GM12878 (cell line): ENCODE measurements around the gene MYO1E. TPM values are rescaled to one million over a fixed set of nuclear protein-coding genes. Genes with fewer than 3 reads are reported as not detected.

Source experiments
- ATAC-seq: fragments of 200-7000 bp; cut with Tn5 transposase; 3 replicates; pipeline ENCODE4 v1.9.1; 2020; ENCODE audit warnings: mild to moderate bottlenecking, moderate library complexity
- BruUV-seq: library from RNA; stranded (reverse); fragments of 400-500 nt; replicated peaks from 2 replicates; lab custom pipeline; 2021; lab: Mats Ljungman, UMichigan
- CTCF ChIA-PET: fragments of 300-600 bp; sonication (Branson Sonifier 250); formaldehyde crosslinking; extraction: SDS; loops from one replicate; lab custom pipeline; 2021; ENCODE audit warnings: inconsistent platforms; lab: Yijun Ruan, JAX
- POLR2A ChIA-PET: fragments of 350-600 bp; formaldehyde crosslinking; extraction: SDS; loops from one replicate; lab custom pipeline; 2021; ENCODE audit warnings: inconsistent platforms; lab: Charles Lee
- RAD21 ChIA-PET: fragments of 300-600 bp; sonication (Branson Sonifier 250); formaldehyde crosslinking; loops from one replicate; lab custom pipeline; 2023; ENCODE audit warnings: antibody characterized with exemption; ENCODE audit not compliant: unreplicated experiment; lab: Charles Lee
- SMC1A ChIA-PET: fragments of 300-600 bp; sonication (Branson Sonifier 250); formaldehyde crosslinking; loops from one replicate; lab custom pipeline; 2023; ENCODE audit not compliant: unreplicated experiment, uncharacterized antibody; lab: Charles Lee
- DNase-seq: peaks from one replicate; pipeline ENCODE4 v3.0.0-alpha.2; 2011; ENCODE audit warnings: low read depth, low spot score
- FAIRE-seq: peaks from 3 replicates; lab custom pipeline; 2011; peaks lifted over from hg19 to GRCh38; lab: Jason Lieb, UNC
- H2AFZ ChIP-seq: 2 replicates; pipeline ENCODE4 v1.6.0; 2011; ENCODE audit warnings: low read depth, low read length, control low read depth; ENCODE audit not compliant: control insufficient read depth
- H3K27ac ChIP-seq: 2 replicates; pipeline ENCODE4 v1.5.1; 2011; ENCODE audit warnings: control low read depth; ENCODE audit not compliant: control insufficient read depth, insufficient read depth
- H3K27me3 ChIP-seq, 2 experiments: replicated peaks in 1 of 2; 2 replicates each; pipeline versions ENCODE4 v1.6.0 to v1.6.1; 2011; ENCODE audit warnings: low read length in 1 of 2; ENCODE audit not compliant: control insufficient read depth in 2 of 2, insufficient read depth in 2 of 2
- H3K36me3 ChIP-seq, 2 experiments: 2 replicates each; pipeline ENCODE4 v1.5.1; 2011; ENCODE audit warnings: low read length in 1 of 2; ENCODE audit not compliant: control insufficient read depth in 2 of 2, insufficient read depth in 2 of 2
- H3K4me1 ChIP-seq: 2 replicates; pipeline ENCODE4 v1.6.1; 2011; ENCODE audit warnings: mild to moderate bottlenecking, low read length, moderate library complexity, mixed read lengths; ENCODE audit not compliant: control insufficient read depth, insufficient read depth
- H3K4me2 ChIP-seq: 2 replicates; pipeline ENCODE4 v1.6.0; 2011; ENCODE audit warnings: control low read depth; ENCODE audit not compliant: control insufficient read depth, insufficient read depth
- H3K4me3 ChIP-seq: fragments of 200-600 bp; sonication (generic); 2 replicates; pipeline ENCODE4 v1.5.1; 2016
- H3K79me2 ChIP-seq: 2 replicates; pipeline ENCODE4 v1.6.0; 2011; ENCODE audit warnings: low read length; ENCODE audit not compliant: control insufficient read depth, insufficient read depth
- H3K9ac ChIP-seq: 2 replicates; pipeline ENCODE4 v1.8.0; 2011; ENCODE audit warnings: low read length, control low read depth, mixed read lengths; ENCODE audit not compliant: control insufficient read depth, insufficient read depth
- H3K9me3 ChIP-seq: replicated peaks from 3 replicates; pipeline ENCODE4 v1.5.1; 2011; ENCODE audit warnings: mild to moderate bottlenecking, low read length; ENCODE audit not compliant: control insufficient read depth, insufficient read depth
- H4K20me1 ChIP-seq: 2 replicates; pipeline ENCODE4 v1.6.0; 2011; ENCODE audit not compliant: control insufficient read depth, insufficient read depth
- CHD1 ChIP-seq: IDR thresholded peaks from 2 replicates; pipeline ENCODE4 v1.6.1; 2012; ENCODE audit warnings: low read depth, low read length, improper control_type of control experiment
- CHD2 ChIP-seq: IDR thresholded peaks from 2 replicates; pipeline ENCODE4 v1.6.1; 2011; ENCODE audit warnings: low read depth, low read length, improper control_type of control experiment, borderline replicate concordance
- EZH2 ChIP-seq: IDR thresholded peaks from 2 replicates; pipeline ENCODE4 v1.6.1; 2012; ENCODE audit warnings: low read depth, mild to moderate bottlenecking, control low read depth, inconsistent platforms, low read length, borderline replicate concordance; ENCODE audit not compliant: control insufficient read depth
- NRF1 ChIP-seq: conservative IDR thresholded peaks from 2 replicates; pipeline ENCODE4 v1.6.1; 2011; ENCODE audit warnings: mild to moderate bottlenecking, low read depth, low read length, improper control_type of control experiment
- RUNX3 ChIP-seq: IDR thresholded peaks from 2 replicates; pipeline ENCODE4 v1.6.1; 2012; ENCODE audit warnings: low read length, inconsistent platforms
- ZNF217 ChIP-seq: fragments of 450-650 bp; IDR thresholded peaks from 2 replicates; pipeline ENCODE4 v1.6.1; 2017; ENCODE audit warnings: antibody characterized with exemption, mild to moderate bottlenecking
- ZNF24 ChIP-seq: fragments of 450-650 bp; IDR thresholded peaks from 2 replicates; pipeline ENCODE4 v1.6.1; 2017; ENCODE audit warnings: antibody characterized with exemption, mild to moderate bottlenecking
- WGBS: methylation state at CpG from one replicate; pipeline ENCODE4 v1.1.6; 2016; ENCODE audit warnings: low lambda C conversion rate; ENCODE audit not compliant: insufficient replicate concordance, insufficient coverage; ENCODE audit errors: missing lambda C conversion rate; 5-methylcytosine and 5-hydroxymethylcytosine counted together
- in situ Hi-C: fragments of 300-500 bp; cut with MboI; formaldehyde crosslinking; loops from 9 replicates; pipeline ENCODE4 v1.14.3; 2018; ENCODE audit warnings: mixed read lengths
- intact Hi-C: fragments of 100-400 bp; cut with micrococcal nuclease; formaldehyde crosslinking; loops from one replicate; pipeline ENCODE4 v1.14.2; 2022; ENCODE audit not compliant: unreplicated experiment
- polyA plus RNA-seq, 11 experiments: library from polyadenylated mRNA; depleted of rRNA in 4 of 11; unstranded in 6 of 11; stranded (reverse) in 5 of 11; fragments of >200 nt; fragmentation: Nextera tagmentation in 4 of 11; fragmentation: Illumina TruSeq in 1 of 11; extraction: Ambion mirVana in 4 of 11; extraction: Trizol in 1 of 11; gene quantifications; 1 replicate in 1 of 11; 2 replicates in 10 of 11; pipeline versions ENCODE4 v1.2.1 to v1.2.3, GENCODE V29; 2011 to 2016; ENCODE audit warnings: inconsistent platforms in 2 of 11, missing spikeins in 2 of 11, low read depth in 1 of 11
- total RNA-seq, 4 experiments: library from RNA; depleted of rRNA in 3 of 4; stranded (reverse); fragments of >200 nt in 3 of 4; fragmentation: Illumina TruSeq in 1 of 4; extraction: Trizol in 1 of 4; gene quantifications; 2 replicates each; pipeline versions ENCODE4 v1.2.1 to v1.2.3, GENCODE V29; 2013 to 2021
- TF ChIP-seq, protein P1 (sequence below): fragments of 450-650 bp; formaldehyde crosslinking; IDR thresholded peaks from 2 replicates; pipeline ENCODE4 v1.5.0; 2022; ENCODE audit warnings: mild to moderate bottlenecking, missing genetic modification characterization
- TF ChIP-seq, protein P2 (sequence below): fragments of 450-650 bp; IDR thresholded peaks from 2 replicates; pipeline ENCODE4 v1.6.1; 2017; ENCODE audit warnings: mild to moderate bottlenecking, moderate library complexity

MYO1E gene
- total and polyA plus RNA-seq, 10 of the 15 experiments (the other 5 are each of a cell fraction or from before 2014, with no cell fraction given) = 10.3 to 266 (median 64.9) TPM

DNA sequence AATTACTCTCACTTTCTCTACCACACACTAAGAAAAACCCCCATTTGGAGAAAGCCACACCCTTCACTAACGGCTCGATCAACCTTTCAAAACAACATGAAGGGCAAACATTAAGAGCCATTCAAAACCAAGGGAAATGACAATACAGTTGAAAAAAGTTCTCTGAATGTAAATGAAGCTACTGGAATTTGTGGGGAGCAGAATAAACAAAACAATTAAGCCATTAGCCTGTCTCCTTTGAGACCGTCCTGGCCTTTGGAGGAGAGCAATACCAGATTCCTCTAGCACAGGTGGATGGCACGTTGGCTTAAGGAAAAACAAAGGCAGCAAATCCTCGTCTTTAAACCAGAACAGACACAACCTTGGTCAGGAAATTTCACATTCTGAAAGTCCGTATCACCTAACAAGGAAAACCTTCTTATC lies 18.7 kb downstream of the MYO1E start:
- RAD21 ChIA-PET = interaction anchor here (0.9 to 1.5 kb wide), 3 partner anchors 14 to 59 kb away, joined by 3 to 4 read pairs (median 3); no protein-coding TSS in a partner anchor
- peak overlapping the region; percentile 70 for H3K4me2 ChIP-seq
- POLR2A ChIA-PET = interaction anchor here (1.4 kb wide), 1 partner anchor 110 kb away, joined by 5 read pairs; no protein-coding TSS in a partner anchor

DNA sequence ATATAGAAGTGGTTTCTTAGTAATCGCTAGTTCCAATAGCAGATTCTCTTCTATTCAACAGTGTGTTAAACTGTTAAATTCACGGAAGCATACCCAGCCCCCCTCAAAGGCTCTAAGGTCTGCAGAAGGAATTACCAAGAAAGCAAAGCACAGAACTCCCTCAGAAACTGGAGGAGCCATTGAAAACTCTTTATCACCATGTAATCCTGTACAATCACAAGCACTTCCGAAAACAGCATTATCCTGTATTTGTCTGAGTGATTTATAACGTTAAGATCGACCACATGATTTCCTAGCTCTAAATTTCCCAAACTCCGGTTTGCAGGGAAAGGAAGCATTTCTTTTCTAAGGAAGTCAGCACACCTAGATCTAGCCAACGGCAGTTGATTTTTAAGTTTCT lies 20.0 kb downstream of the MYO1E start:
- Histone ChIP-seq H3K79me2 (peaks cover 89% of the 10 kb centered on the region), H3K4me1 (peaks cover 60% of the 10 kb centered on the region), H3K9me3 (no peaks in the 10 kb centered on the region), H3K27ac (peak overlapping the region; percentile 56; the same call in 1 of the 2 replicates), H3K4me2 (peak overlapping the region; percentile 49), H3K4me3 (no peak overlapping the region), H4K20me1 (peaks cover 4% of the 10 kb centered on the region; the same call in 1 of the 2 replicates), H3K27me3 (no peaks in the 10 kb centered on the region), H3K36me3 (0 out of 4 replicates have a peak, but pooled peaks cover 0 to 2% of the 10 kb centered on the region in 2 experiments), H3K9ac (no peak overlapping the region), H2AFZ (no peak overlapping the region)
- no TSS peak for BruUV-seq
- intact Hi-C loops (no loop called here), in situ Hi-C loops (no loop called here)
- POLR2A ChIA-PET = no interaction called here
- CTCF ChIA-PET = no interaction called here
- SMC1A ChIA-PET = interaction anchor here (0.9 to 2.1 kb wide), 5 partner anchors 9 to 45 kb away, joined by 3 to 8 read pairs (median 4); no protein-coding TSS in a partner anchor
- WGBS = 36% methylated on average over 7 of the region's 7 CpGs
- RAD21 ChIA-PET = no interaction called here
- no peak for FAIRE-seq
- no peak for ATAC-seq
- DNase-seq = no peak
- TF ChIP-seq ZNF24 (no peak), CHD2 (no peak), NRF1 (no peak), EZH2 (no peak), CHD1 (no peak)
- TF ChIP-seq, protein P1, sequence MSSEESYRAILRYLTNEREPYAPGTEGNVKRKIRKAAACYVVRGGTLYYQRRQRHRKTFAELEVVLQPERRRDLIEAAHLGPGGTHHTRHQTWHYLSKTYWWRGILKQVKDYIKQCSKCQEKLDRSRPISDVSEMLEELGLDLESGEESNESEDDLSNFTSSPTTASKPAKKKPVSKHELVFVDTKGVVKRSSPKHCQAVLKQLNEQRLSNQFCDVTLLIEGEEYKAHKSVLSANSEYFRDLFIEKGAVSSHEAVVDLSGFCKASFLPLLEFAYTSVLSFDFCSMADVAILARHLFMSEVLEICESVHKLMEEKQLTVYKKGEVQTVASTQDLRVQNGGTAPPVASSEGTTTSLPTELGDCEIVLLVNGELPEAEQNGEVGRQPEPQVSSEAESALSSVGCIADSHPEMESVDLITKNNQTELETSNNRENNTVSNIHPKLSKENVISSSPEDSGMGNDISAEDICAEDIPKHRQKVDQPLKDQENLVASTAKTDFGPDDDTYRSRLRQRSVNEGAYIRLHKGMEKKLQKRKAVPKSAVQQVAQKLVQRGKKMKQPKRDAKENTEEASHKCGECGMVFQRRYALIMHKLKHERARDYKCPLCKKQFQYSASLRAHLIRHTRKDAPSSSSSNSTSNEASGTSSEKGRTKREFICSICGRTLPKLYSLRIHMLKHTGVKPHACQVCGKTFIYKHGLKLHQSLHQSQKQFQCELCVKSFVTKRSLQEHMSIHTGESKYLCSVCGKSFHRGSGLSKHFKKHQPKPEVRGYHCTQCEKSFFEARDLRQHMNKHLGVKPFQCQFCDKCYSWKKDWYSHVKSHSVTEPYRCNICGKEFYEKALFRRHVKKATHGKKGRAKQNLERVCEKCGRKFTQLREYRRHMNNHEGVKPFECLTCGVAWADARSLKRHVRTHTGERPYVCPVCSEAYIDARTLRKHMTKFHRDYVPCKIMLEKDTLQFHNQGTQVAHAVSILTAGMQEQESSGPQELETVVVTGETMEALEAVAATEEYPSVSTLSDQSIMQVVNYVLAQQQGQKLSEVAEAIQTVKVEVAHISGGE (CRISPR knock-in tag) = no peak
- TF ChIP-seq, protein P2, sequence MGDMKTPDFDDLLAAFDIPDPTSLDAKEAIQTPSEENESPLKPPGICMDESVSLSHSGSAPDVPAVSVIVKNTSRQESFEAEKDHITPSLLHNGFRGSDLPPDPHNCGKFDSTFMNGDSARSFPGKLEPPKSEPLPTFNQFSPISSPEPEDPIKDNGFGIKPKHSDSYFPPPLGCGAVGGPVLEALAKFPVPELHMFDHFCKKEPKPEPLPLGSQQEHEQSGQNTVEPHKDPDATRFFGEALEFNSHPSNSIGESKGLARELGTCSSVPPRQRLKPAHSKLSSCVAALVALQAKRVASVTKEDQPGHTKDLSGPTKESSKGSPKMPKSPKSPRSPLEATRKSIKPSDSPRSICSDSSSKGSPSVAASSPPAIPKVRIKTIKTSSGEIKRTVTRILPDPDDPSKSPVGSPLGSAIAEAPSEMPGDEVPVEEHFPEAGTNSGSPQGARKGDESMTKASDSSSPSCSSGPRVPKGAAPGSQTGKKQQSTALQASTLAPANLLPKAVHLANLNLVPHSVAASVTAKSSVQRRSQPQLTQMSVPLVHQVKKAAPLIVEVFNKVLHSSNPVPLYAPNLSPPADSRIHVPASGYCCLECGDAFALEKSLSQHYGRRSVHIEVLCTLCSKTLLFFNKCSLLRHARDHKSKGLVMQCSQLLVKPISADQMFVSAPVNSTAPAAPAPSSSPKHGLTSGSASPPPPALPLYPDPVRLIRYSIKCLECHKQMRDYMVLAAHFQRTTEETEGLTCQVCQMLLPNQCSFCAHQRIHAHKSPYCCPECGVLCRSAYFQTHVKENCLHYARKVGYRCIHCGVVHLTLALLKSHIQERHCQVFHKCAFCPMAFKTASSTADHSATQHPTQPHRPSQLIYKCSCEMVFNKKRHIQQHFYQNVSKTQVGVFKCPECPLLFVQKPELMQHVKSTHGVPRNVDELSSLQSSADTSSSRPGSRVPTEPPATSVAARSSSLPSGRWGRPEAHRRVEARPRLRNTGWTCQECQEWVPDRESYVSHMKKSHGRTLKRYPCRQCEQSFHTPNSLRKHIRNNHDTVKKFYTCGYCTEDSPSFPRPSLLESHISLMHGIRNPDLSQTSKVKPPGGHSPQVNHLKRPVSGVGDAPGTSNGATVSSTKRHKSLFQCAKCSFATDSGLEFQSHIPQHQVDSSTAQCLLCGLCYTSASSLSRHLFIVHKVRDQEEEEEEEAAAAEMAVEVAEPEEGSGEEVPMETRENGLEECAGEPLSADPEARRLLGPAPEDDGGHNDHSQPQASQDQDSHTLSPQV = no peak

More for the DNA sequence above, 18.7 kb downstream of the MYO1E start:
- H3K36me3 ChIP-seq = peaks cover 1 to 9% of the 10 kb centered on the region in 2 experiments; a peak in 2 of 4 replicates
- WGBS = 36% methylated on average over 6 of the region's 6 CpGs
- DNase-seq = no peak
- H2AFZ ChIP-seq = no peak overlapping the region
- peaks cover 4% of the 10 kb centered on the region; the same call in 1 of the 2 replicates for H4K20me1 ChIP-seq
- peaks cover 90% of the 10 kb centered on the region for H3K79me2 ChIP-seq
- TF ChIP-seq RUNX3 = peak; percentile 49; the same call in 1 of the 2 replicates
- TF ChIP-seq ZNF217 = no peak
- BruUV-seq = no TSS peak
- H3K4me1 ChIP-seq = peaks cover 62% of the 10 kb centered on the region
- peak overlapping the region; percentile 54 for H3K4me3 ChIP-seq
- CTCF ChIA-PET = interaction anchor here (1.0 to 1.8 kb wide), 3 partner anchors 11 to 140 kb away, joined by 4 to 6 read pairs (median 5); no protein-coding TSS in a partner anchor
- ATAC-seq = peak; percentile 54
- intact Hi-C loops = no loop called here
- SMC1A ChIA-PET = interaction anchor here (0.6 to 2.1 kb wide), 9 partner anchors 11 to 109 kb away, joined by 3 to 8 read pairs (median 4); no protein-coding TSS in a partner anchor
- no peaks in the 10 kb centered on the region; the same call in 2 of the 3 replicates for H3K9me3 ChIP-seq
- H3K27me3 ChIP-seq = no peaks in the 10 kb centered on the region
- peak overlapping the region; percentile 8; the same call in 1 of the 2 replicates for H3K9ac ChIP-seq
- in situ Hi-C loops = no loop called here
- H3K27ac ChIP-seq = peak overlapping the region; percentile 63
- FAIRE-seq = no peak
